PC-3 (cell line): ENCODE measurements around the gene DNAJC28. TPM values are rescaled to one million over a fixed set of nuclear protein-coding genes. Genes with fewer than 3 reads are reported as not detected.

Experiments
- ATAC-seq: fragments of 200-7000 bp; cut with Tn5 transposase; 2 replicates; pipeline ENCODE4 v1.9.1; 2020; ENCODE audit warnings: mild to moderate bottlenecking, moderate library complexity
- BruUV-seq: library from RNA; stranded (reverse); fragments of 400-500 nt; replicated peaks from 2 replicates; lab custom pipeline; 2021; lab: Mats Ljungman, UMichigan
- CTCF ChIA-PET: fragments of 300-600 bp; sonication (Branson Sonifier 250); formaldehyde crosslinking; loops from one replicate; lab custom pipeline; 2022; ENCODE audit warnings: antibody characterized with exemption; lab: Charles Lee
- POLR2A ChIA-PET: fragments of 300-600 bp; sonication (Branson Sonifier 250); formaldehyde crosslinking; loops from one replicate; lab custom pipeline; 2022; ENCODE audit warnings: antibody characterized with exemption; ENCODE audit not compliant: unreplicated experiment; lab: Charles Lee
- DNase-seq: peaks from one replicate; pipeline ENCODE4 v3.0.0-alpha.2; 2015
- H2AFZ ChIP-seq: fragments of 300-600 bp; sonication (generic); 2 replicates; pipeline ENCODE4 v1.6.0; 2016; ENCODE audit warnings: antibody characterized with exemption, low read length
- H3F3A ChIP-seq: fragments of 300-600 bp; sonication (generic); one replicate; pipeline ENCODE4 v1.6.0; 2017; ENCODE audit warnings: antibody characterized with exemption, low read length, control low read depth, mild to moderate bottlenecking; ENCODE audit not compliant: unreplicated experiment
- H3K27ac ChIP-seq: fragments of 300-600 bp; sonication (generic); 2 replicates; pipeline ENCODE4 v1.5.1; 2016; ENCODE audit warnings: mild to moderate bottlenecking, low read length
- H3K27me3 ChIP-seq: fragments of 300-600 bp; sonication (generic); 2 replicates; pipeline ENCODE4 v1.6.1; 2016; ENCODE audit warnings: low read length, mixed read lengths
- H3K36me3 ChIP-seq: fragments of 300-600 bp; sonication (generic); 2 replicates; pipeline ENCODE4 v1.6.1; 2016; ENCODE audit warnings: low read depth, mixed run types, low read length, mixed read lengths
- H3K4me1 ChIP-seq: fragments of 300-600 bp; sonication (generic); 2 replicates; pipeline ENCODE4 v1.5.1; 2016; ENCODE audit warnings: low read length; ENCODE audit not compliant: insufficient read depth
- H3K4me2 ChIP-seq: fragments of 300-600 bp; sonication (generic); 2 replicates; pipeline ENCODE4 v1.6.0; 2016; ENCODE audit warnings: low read length
- H3K4me3 ChIP-seq: fragments of 300-600 bp; sonication (generic); 2 replicates; pipeline ENCODE4 v1.5.1; 2016; ENCODE audit warnings: mild to moderate bottlenecking, low read length, mixed read lengths
- H3K79me2 ChIP-seq: fragments of 300-600 bp; sonication (generic); 2 replicates; pipeline ENCODE4 v1.6.1; 2017; ENCODE audit warnings: low read length, mixed read lengths
- H3K9ac ChIP-seq: fragments of 300-600 bp; sonication (generic); 2 replicates; pipeline ENCODE4 v1.6.0; 2016; ENCODE audit warnings: mild to moderate bottlenecking, low read length
- H3K9me2 ChIP-seq: fragments of 300-600 bp; sonication (generic); replicated peaks from 2 replicates; pipeline ENCODE4 v1.6.1; 2016; ENCODE audit warnings: mixed run types, low read length, mixed read lengths
- H3K9me3 ChIP-seq: fragments of 300-600 bp; sonication (generic); 2 replicates; pipeline ENCODE4 v1.6.1; 2016; ENCODE audit warnings: low read length, mixed read lengths
- H4K20me1 ChIP-seq: fragments of 300-600 bp; sonication (generic); 2 replicates; pipeline ENCODE4 v1.6.1; 2016; ENCODE audit warnings: low read length, mixed read lengths
- EZH2 ChIP-seq: fragments of 300-600 bp; sonication (generic); IDR thresholded peaks from one replicate; pipeline ENCODE4 v1.6.1; 2017; ENCODE audit warnings: antibody characterized with exemption, mild to moderate bottlenecking, low read length; ENCODE audit not compliant: unreplicated experiment
- EZH2phosphoT487 ChIP-seq: fragments of 300-600 bp; sonication (generic); IDR thresholded peaks from 2 replicates; pipeline ENCODE4 v1.6.1; 2018; ENCODE audit warnings: mild to moderate bottlenecking, antibody characterized with exemption, low read length, borderline replicate concordance
- intact Hi-C: fragments of 100-400 bp; cut with micrococcal nuclease; formaldehyde crosslinking; loops from 2 replicates; pipeline ENCODE4 v1.9.0; 2023
- total RNA-seq: library from RNA; depleted of rRNA; stranded (reverse); fragments of >200 nt; gene quantifications from 2 replicates; pipeline ENCODE4 v1.2.3, GENCODE V29; 2014
- TF ChIP-seq, protein P1 (sequence below): fragments of 300-600 bp; sonication (generic); conservative IDR thresholded peaks from 2 replicates; pipeline ENCODE4 v1.5.1; 2017; ENCODE audit warnings: antibody characterized with exemption, low read depth, mild to moderate bottlenecking, low read length

DNAJC28 gene
- total RNA-seq, 1 experiment from 2014 or later = 0.44 TPM

DNA sequence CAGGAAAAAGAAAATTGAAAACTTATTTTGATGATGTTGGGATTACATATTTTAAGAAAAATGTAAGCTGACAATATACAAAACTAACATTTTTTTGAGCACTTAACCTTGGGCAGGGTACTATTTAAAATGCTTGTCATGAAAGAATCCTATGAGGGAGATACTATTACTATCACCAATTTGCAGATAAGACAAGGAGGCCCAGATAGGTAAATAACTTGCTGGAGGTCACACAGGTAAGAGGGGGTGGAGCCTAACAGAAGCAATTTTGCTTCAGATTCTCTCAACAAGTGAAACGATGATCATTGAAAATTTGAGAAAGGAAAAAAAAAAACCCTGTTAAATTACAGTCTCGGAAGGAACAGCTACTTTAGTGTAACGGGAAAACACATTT lies 49.2 kb upstream of the DNAJC28 start:
- intact Hi-C loops = loop anchor here (5.0 kb wide), 3 partner anchors 47 to 158 kb away; partner anchors contain the start of gene DONSON
- Histone ChIP-seq H3K4me2 (peak overlapping the region; percentile 95), H4K20me1 (peaks cover 32% of the 10 kb centered on the region), H3K9me2 (no peaks in the 10 kb centered on the region), H3K36me3 (peaks cover 29% of the 10 kb centered on the region), H2AFZ (no peak overlapping the region), H3K9ac (peak overlapping the region; percentile 99; the same call in 1 of the 2 replicates), H3K27me3 (no peaks in the 10 kb centered on the region), H3F3A (no peaks in the 10 kb centered on the region), H3K27ac (0 out of 2 replicates have a peak overlapping the region, but pooled peaks have one; percentile 1), H3K79me2 (peaks cover 87% of the 10 kb centered on the region), H3K4me1 (peaks cover 19% of the 10 kb centered on the region), H3K4me3 (peak overlapping the region; percentile 94), H3K9me3 (no peaks in the 10 kb centered on the region)
- no peak for ATAC-seq
- TF ChIP-seq EZH2phosphoT487 (no peak), EZH2 (no peak)
- DNase-seq = no peak
- BruUV-seq = no TSS peak
- ChIA-PET POLR2A (interaction anchor here (0.6 kb wide), 1 partner anchor 135 kb away, joined by 3 read pairs; no protein-coding TSS in a partner anchor), CTCF (interaction anchor here (0.6 kb wide), 1 partner anchor 101 kb away, joined by 3 read pairs; no protein-coding TSS in a partner anchor)

DNA sequence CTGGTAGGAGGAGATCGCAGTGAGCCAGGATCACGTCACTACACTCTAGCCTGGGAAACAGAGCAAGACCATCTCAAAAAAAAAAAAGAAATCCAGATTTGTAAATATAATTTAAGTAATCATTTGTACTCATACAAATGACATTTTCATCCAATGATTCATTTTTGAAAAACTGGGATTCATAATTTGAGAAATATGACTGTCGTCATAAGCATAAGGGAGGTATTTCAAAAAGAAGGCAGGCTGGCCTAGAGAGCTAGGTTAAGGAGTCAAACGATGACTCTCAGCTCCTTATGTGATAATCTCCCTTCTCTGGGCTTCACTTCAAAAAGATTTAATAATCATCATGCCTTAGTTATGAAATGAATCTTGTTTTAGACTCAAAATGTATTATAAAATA lies 48.1 kb upstream of the DNAJC28 start:
- H3K4me3 ChIP-seq = peak overlapping the region; percentile 94
- TF ChIP-seq EZH2phosphoT487 (no peak), EZH2 (no peak)
- TF ChIP-seq, protein P1, sequence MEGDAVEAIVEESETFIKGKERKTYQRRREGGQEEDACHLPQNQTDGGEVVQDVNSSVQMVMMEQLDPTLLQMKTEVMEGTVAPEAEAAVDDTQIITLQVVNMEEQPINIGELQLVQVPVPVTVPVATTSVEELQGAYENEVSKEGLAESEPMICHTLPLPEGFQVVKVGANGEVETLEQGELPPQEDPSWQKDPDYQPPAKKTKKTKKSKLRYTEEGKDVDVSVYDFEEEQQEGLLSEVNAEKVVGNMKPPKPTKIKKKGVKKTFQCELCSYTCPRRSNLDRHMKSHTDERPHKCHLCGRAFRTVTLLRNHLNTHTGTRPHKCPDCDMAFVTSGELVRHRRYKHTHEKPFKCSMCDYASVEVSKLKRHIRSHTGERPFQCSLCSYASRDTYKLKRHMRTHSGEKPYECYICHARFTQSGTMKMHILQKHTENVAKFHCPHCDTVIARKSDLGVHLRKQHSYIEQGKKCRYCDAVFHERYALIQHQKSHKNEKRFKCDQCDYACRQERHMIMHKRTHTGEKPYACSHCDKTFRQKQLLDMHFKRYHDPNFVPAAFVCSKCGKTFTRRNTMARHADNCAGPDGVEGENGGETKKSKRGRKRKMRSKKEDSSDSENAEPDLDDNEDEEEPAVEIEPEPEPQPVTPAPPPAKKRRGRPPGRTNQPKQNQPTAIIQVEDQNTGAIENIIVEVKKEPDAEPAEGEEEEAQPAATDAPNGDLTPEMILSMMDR = no peak
- DNase-seq = no peak
- no TSS peak for BruUV-seq
- no peak overlapping the region; the same call in 1 of the 2 replicates for H3K9ac ChIP-seq
- H4K20me1 ChIP-seq = peaks cover 21% of the 10 kb centered on the region
- H3F3A ChIP-seq = no peaks in the 10 kb centered on the region
- no peak overlapping the region for H3K27ac ChIP-seq
- ATAC-seq = no peak
- H3K4me2 ChIP-seq = peak overlapping the region; percentile 95
- H3K4me1 ChIP-seq = peaks cover 13% of the 10 kb centered on the region
- H3K9me3 ChIP-seq = no peaks in the 10 kb centered on the region
- no peaks in the 10 kb centered on the region for H3K27me3 ChIP-seq
- peaks cover 76% of the 10 kb centered on the region for H3K79me2 ChIP-seq
- intact Hi-C loops = loop anchor here (5.0 kb wide), 3 partner anchors 48 to 157 kb away; partner anchors contain the start of gene DONSON
- H2AFZ ChIP-seq = no peak overlapping the region
- H3K36me3 ChIP-seq = peaks cover 38% of the 10 kb centered on the region
- POLR2A ChIA-PET = no interaction called here
- H3K9me2 ChIP-seq = no peaks in the 10 kb centered on the region
- CTCF ChIA-PET = no interaction called here

DNA sequence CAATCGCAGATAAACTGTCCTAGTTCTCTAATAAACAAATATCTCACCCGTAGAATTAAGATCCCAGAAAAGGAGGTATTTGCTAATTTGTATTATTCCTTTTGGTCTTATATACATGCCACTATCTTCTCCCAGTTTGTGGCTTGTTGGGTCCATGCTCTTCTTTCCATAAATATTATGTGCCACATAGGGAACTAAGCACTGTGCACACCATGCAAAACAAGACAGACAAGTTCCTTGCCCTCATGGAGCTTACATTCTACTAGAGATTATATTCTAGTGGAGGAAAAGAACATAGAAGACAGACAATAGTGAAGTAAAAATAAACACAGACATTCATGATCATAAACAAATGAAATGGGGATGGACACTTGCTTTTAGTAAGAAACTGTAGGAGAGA lies 45.7 kb upstream of the DNAJC28 start:
- H3K36me3 ChIP-seq = peaks cover 55% of the 10 kb centered on the region
- no peaks in the 10 kb centered on the region for H3K9me3 ChIP-seq
- H4K20me1 ChIP-seq = 0 out of 2 replicates have a peak, but pooled peaks cover 6% of the 10 kb centered on the region
- H3K9me2 ChIP-seq = no peaks in the 10 kb centered on the region
- H2AFZ ChIP-seq = no peak overlapping the region
- H3K9ac ChIP-seq = no peak overlapping the region
- POLR2A ChIA-PET = no interaction called here
- no peak for DNase-seq
- ATAC-seq = no peak
- no peak overlapping the region for H3K27ac ChIP-seq
- H3K4me1 ChIP-seq = peaks cover 13% of the 10 kb centered on the region
- CTCF ChIA-PET = no interaction called here
- H3K79me2 ChIP-seq = peaks cover 55% of the 10 kb centered on the region
- no peaks in the 10 kb centered on the region for H3K27me3 ChIP-seq
- H3F3A ChIP-seq = no peaks in the 10 kb centered on the region
- H3K4me2 ChIP-seq = no peak overlapping the region
- no peak for TF ChIP-seq EZH2phosphoT487
- TF ChIP-seq, protein P1 = no peak
- TF ChIP-seq EZH2 = no peak
- no TSS peak for BruUV-seq
- intact Hi-C loops = no loop called here
- H3K4me3 ChIP-seq = no peak overlapping the region
